HG02884 (cell line): ENCODE results near the gene S1PR1.

Experiments used
- ATAC-seq: cut with Tn5 transposase; IDR thresholded peaks from one replicate; pipeline ENCODE4 v1.9.1; 2021; ENCODE audit warnings: mild to moderate bottlenecking, moderate library complexity; ENCODE audit not compliant: unreplicated experiment

The S1PR1 gene

GRCh38 chr1:101245246-101245927 is 8.6 kb downstream of the S1PR1 start:
- ATAC-seq = no peak

DNA sequence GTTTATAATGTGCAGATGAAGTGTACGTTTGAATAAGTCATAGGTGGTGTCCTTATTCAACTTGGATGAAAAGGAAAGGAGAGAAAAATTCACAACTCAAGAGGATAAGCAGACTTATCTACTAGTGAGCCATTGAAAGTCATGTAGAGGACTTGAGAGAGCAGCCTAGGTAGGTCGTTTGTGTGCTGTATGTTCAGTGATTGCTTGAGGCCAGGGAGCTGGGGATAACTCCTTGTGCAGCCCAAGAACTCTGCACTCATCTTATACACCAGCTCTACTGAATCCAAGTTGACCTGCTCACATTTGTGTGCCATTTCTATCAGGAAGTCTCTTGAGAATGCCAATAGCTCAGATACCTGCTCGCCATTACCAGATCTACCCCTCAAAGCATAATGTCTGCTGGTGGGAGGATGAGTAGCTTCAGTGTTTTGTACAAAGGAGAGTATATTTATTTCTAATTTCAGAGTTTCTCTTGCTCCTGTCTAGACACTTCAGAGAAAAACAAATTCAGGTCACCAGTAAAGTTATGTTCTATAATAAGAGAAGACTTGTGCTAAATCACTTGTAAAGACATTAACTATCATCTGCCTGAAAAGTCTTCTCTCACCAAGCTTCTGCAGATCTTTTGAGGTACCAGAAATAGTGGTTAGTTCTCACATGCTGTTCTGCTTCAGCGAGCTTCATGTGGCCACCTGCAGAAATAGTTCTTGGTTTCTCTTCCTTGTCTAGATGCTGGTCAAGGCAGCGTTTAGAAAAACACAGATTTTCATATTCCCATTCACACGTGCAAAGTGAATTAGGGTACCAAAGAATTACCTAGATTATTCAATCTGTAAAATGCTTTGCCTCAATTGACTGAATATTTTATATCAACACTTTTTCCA is 10.8 kb downstream of the S1PR1 start:
- peak; percentile 95 for ATAC-seq

- no peak for ATAC-seq
These were observed 13.4 kb downstream of the S1PR1 start for GRCh38 chr1:101250222-101250621.

DNA sequence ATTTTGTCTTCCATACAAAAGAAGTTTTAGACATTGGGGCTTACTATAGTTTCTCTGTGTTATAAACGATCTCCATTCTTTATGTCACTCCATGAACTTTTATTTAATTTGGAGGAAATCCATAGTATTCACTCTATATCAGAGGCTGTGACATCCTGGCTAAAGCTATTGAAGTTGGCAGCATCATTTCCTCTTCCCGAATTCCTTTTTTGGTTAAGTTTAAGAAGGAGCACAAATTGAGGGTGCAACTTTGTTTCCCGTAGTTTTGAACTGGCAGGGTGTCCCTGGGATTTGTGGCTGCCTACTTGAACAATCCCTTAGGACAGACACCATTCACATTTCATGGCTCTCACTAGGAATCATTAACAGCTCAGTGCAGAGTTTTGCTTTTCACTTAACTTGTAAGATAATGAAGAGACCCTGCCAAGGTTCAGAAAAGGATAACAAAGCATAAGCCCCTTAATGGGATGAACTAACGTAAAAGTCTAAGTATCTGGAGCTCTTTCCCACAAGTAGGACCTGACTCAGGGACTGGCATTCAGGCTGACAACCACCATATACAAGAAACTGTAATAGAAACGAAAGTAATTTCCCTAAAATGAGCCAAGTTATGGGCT is 13.9 kb downstream of the S1PR1 start:
- no peak for ATAC-seq

DNA sequence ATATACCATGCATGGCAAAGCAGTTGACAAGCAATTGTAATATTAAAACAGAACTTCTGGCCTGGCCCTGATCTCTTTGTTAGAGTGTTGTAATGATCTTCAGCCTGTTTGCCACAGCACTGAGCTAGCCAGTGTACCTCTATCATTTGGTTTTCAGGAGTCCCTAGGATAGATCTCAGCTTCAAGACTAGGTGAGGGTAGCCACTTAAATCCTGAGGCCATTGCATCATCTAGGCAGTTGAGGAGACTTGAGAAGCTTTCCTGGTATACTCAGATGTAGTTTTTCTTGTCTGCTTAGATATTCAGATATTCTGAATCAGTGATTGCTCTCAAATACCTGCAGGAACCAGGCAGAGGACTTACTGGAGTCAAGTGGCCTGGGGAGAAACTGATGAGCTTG is 14.7 kb downstream of the S1PR1 start:
- no peak for ATAC-seq

DNA sequence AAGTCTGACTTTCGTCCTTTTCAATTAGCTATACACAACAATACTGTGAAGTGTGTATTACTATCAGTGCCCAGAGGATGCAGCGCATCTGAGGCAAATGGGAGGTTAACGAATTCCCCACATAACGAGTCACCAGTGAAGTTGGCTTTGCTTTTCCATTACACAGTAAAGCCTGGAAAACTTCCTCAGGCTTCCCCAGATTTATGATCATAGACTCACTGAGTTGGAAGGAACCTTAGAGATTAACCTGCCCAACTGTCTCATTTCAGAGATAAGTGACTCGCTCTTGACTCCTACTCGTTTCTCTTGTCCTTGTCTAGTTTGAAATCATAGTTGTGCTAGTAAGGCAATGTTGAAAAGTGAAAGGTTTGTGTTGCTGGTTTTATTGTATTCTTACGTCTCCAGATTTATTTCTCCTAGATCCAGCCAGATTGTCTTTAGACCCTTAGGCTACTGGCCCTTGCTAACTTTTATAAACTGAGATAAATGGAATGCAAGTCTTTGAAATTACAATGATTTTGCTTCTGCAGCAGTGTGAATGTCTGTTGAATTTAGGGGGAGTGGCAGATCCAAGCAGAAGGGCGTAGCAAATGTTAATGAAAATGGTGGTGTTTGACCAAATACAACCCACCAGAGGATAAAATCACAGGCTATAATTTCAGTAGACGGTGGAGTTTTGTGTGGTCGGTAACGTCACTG is 17.3 kb downstream of the S1PR1 start:
- no peak for ATAC-seq

- peak; percentile 73 for ATAC-seq
These were observed 20.9 kb downstream of the S1PR1 start for GRCh38 chr1:101257500-101258325.

DNA sequence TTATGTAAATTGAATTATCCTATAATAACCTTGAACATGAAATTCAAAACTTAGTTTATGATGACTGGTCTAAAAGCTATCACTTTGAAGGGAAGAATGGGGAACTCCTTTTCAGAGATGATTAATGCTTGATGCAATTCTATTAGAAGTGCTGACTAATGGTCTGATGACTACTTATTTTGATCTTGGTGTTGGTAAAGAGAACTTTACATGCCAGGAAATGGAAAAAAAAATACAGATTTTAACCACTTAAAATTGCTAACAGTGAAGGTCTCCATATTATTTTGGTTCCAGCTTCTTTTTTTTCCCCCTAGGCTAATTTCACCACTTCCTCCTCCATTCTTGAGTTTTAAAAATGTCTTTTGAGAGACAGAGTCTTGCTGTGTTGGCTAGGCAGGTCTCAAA is 22.9 kb downstream of the S1PR1 start:
- ATAC-seq = no peak

GRCh38 chr1:101260556-101261350 is 23.9 kb downstream of the S1PR1 start:
- ATAC-seq = no peak

DNA sequence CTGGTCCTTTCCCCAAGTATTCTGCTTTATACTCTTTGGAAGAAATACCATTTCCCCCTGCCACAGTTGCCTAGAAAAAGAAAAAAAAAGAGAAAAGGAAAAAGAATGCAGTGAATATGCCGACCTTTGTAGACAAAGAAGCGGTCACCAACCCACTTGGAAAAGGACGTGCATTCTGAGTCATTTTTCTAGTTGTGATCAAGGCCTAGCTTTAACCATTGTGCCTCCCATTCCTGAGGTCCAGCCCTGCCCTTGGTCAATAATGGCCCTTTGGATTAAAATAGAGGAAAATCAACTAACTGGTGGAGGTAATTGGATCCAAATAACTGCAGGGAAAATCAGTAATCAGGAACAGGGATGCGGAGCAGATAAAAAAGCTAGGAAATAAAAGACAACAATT is 24.8 kb downstream of the S1PR1 start:
- no peak for ATAC-seq

- no peak for ATAC-seq
These were observed 25.2 kb downstream of the S1PR1 start for GRCh38 chr1:101262060-101262459.

DNA sequence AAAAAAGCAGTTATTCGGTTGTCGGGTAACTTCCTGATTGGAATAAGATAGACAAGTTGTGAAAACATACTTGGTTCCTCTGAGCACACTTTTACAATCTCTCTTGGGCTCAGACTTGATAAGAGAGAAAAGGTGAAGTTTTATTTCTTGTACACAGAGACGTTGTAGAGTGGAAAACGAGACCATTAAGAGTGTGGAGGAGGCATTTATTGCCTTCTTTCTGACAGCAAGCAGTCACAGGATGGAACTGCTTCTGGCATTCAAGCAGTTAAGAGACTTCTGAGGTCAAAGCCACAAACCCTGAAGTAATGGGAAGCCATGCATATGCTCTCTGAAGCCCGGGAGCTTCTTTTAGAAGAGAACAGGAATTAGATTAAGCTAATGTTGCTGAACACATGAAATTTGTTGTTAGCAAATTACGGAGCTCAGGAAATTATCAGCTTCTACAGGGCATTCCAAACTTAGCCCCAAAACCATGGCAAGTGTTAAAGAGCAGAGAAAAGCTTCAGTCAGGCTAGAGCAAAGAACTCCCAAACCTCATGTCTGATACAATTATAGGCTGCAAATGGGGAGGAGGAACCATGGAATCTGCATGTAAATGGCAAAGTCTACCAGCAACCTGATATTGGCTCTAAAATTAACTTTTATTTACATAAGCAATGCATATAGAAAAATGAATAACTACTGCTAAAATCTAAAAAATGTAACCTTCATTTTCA is 26.0 kb downstream of the S1PR1 start:
- peak; percentile 49 for ATAC-seq

DNA sequence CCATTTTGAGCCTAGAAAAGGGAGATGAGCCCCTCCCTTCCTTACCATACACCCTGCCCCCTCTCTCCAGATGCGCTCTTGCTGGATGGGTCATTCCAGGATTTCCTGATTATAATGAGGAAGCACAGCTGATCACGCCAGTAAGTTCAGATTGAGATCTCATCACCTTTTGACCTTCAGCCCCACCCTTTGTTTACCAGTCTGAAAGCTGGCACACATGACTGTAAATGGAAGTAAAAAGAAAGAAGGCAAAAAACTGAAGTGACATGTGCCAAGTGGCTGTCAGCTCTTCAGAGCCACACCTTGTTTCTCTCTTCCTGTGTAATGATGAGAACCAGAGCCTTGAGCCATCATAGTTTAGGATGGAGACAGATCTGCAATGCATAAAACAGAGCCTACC is 27.9 kb downstream of the S1PR1 start:
- no peak for ATAC-seq

GRCh38 chr1:101265684-101266083 is 28.9 kb downstream of the S1PR1 start:
- no peak for ATAC-seq

GRCh38 chr1:101267082-101267481 is 30.3 kb downstream of the S1PR1 start:
- ATAC-seq = no peak

DNA sequence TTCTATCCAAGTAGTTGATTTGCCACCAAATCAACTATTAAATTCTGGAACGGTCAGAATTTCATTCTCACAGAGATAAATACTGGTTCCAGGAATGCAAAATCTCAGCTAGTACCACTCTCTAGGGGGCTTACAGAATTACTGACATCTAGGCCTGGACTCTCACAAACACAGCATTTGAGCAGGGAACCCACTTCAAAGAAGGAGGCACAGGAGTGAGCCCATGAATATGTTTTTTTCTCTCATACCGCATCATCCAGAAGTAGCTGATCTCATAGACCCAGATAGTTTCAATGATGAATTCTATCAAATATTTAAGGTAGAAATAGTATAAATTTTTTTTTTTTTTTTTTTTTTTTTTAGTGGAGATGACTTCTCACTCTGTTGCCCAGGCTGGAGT is 32.1 kb downstream of the S1PR1 start:
- no peak for ATAC-seq

GRCh38 chr1:101275672-101276071 is 38.9 kb downstream of the S1PR1 start:
- ATAC-seq = no peak

- no peak for ATAC-seq
These were observed 40.0 kb downstream of the S1PR1 start for GRCh38 chr1:101276818-101277217.

DNA sequence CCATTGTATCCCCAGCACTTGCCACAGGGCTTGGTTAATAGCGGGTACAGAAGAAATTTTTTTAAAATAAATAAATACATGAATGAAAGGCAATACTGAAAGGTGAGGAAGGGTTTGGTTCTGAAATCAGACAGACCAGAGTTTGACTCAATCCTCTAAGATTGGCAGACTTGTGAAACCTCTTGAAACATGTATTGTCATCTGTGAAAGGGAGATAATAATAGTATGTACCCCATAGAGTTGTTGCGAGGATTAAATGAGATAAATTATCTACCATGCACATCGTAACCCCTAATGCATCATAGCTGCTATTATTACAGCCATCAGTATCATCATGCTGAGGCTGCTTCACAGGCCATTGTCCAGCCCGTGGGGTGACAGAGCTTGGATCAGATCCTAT is 41.4 kb downstream of the S1PR1 start:
- ATAC-seq = no peak
